Stimulated activated naive CD8-positive, alpha-beta T cell treated with anti-CD3 and anti-CD28 coated beads, Interleukin-15, amount 100 ng/mL, for 72 hours (primary cell): Measurements from ENCODE around the gene PAWR.
"Not testable (repeated sequence)": the region's sequence is repeated elsewhere in the genome, so short reads cannot be mapped to it uniquely, and the experiment has no call there.

ENCODE experiments used
- ATAC-seq: fragments of 150-1000 bp; cut with Tn5 transposase; 2 replicates; pipeline ENCODE4 v1.10.0; 2021; ENCODE audit warnings: mild to moderate bottlenecking, moderate library complexity
- DNase-seq, 2 donors: peaks; one replicate each; pipeline ENCODE4 v3.0.0; 2021 to 2022
- H3K27ac Mint-ChIP-seq, 2 donors: one replicate each; pipeline ENCODE4 v1.8.0; 2022; ENCODE audit warnings: mild to moderate bottlenecking in 2 of 2, mixed read lengths in 2 of 2, moderate library complexity in 2 of 2
- H3K27me3 Mint-ChIP-seq: one replicate; pipeline ENCODE4 v1.8.0; 2022; ENCODE audit warnings: mixed read lengths
- H3K4me1 Mint-ChIP-seq: one replicate; pipeline ENCODE4 v1.8.0; 2022; ENCODE audit warnings: mild to moderate bottlenecking, mixed read lengths
- H3K4me3 Mint-ChIP-seq, 2 donors: one replicate each; pipeline ENCODE4 v1.8.0; 2022; ENCODE audit warnings: mild to moderate bottlenecking in 2 of 2, mixed read lengths in 2 of 2, moderate library complexity in 1 of 2
- H3K9me3 Mint-ChIP-seq, 2 donors: one replicate each; pipeline ENCODE4 v1.8.0; 2022; ENCODE audit warnings: mixed read lengths in 2 of 2

Gene PAWR

GRCh38 chr12:79638490-79638889 lies 52.3 kb downstream of the PAWR start:
- H3K27ac Mint-ChIP-seq, result no peak overlapping the region
- DNase-seq, result no peak
- H3K4me3 Mint-ChIP-seq, result no peak overlapping the region
- no peaks in the 10 kb centered on the region for H3K4me1 Mint-ChIP-seq
- no peak for ATAC-seq
- no peaks in the 10 kb centered on the region for H3K27me3 Mint-ChIP-seq
- no peaks in the 10 kb centered on the region for H3K9me3 Mint-ChIP-seq

- Mint-ChIP-seq H3K27ac (no peak overlapping the region), H3K4me1 (no peaks in the 10 kb centered on the region), H3K4me3 (no peak overlapping the region), H3K27me3 (no peaks in the 10 kb centered on the region), H3K9me3 (no peaks in the 10 kb centered on the region)
- DNase-seq (no peak), ATAC-seq (no peak)
Observed at GRCh38 chr12:79637093-79637492, 53.7 kb downstream of the PAWR start.

GRCh38 chr12:79635676-79636075 lies 55.1 kb downstream of the PAWR start:
- Mint-ChIP-seq H3K4me1 (no peaks in the 10 kb centered on the region), H3K4me3 (no peak overlapping the region), H3K9me3 (no peaks in the 10 kb centered on the region), H3K27me3 (no peaks in the 10 kb centered on the region), H3K27ac (no peak overlapping the region)
- ATAC-seq (no peak), DNase-seq (no peak)

- Mint-ChIP-seq H3K9me3 (no peaks in the 10 kb centered on the region), H3K27me3 (no peaks in the 10 kb centered on the region), H3K4me3 (no peak overlapping the region), H3K27ac (no peak overlapping the region), H3K4me1 (no peaks in the 10 kb centered on the region)
- no peak for ATAC-seq
- no peak for DNase-seq
Observed at GRCh38 chr12:79634957-79635471, 55.8 kb downstream of the PAWR start.

GRCh38 chr12:79629561-79629960 lies 61.2 kb downstream of the PAWR start:
- no peak for ATAC-seq
- peaks cover 0 to 7% of the 10 kb centered on the region in 2 donors for H3K9me3 Mint-ChIP-seq
- no peak overlapping the region for H3K27ac Mint-ChIP-seq
- H3K27me3 Mint-ChIP-seq, result no peaks in the 10 kb centered on the region
- no peaks in the 10 kb centered on the region for H3K4me1 Mint-ChIP-seq
- DNase-seq, result no peak
- no peak overlapping the region for H3K4me3 Mint-ChIP-seq

GRCh38 chr12:79626735-79627134 lies 64.0 kb downstream of the PAWR start:
- H3K9me3 Mint-ChIP-seq, DNase-seq, H3K27ac Mint-ChIP-seq, ATAC-seq, H3K4me3 Mint-ChIP-seq, H3K4me1 Mint-ChIP-seq, H3K27me3 Mint-ChIP-seq: not testable (repeated sequence)

GRCh38 chr12:79624378-79624777 lies 66.4 kb downstream of the PAWR start:
- Mint-ChIP-seq H3K4me1 (no peaks in the 10 kb centered on the region), H3K27me3 (no peaks in the 10 kb centered on the region), H3K4me3 (no peak overlapping the region), H3K27ac (peak overlapping the region in 1 of 2 donors; percentile 56), H3K9me3 (peaks cover 0 to 7% of the 10 kb centered on the region in 2 donors)
- DNase-seq, result no peak
- no peak for ATAC-seq

- Mint-ChIP-seq H3K4me3 (no peak overlapping the region), H3K4me1 (no peaks in the 10 kb centered on the region)
Observed at GRCh38 chr12:79619872-79620562, 70.7 kb downstream of the PAWR start.

GRCh38 chr12:79618848-79619404 lies 71.8 kb downstream of the PAWR start:
- Mint-ChIP-seq H3K4me3 (no peak overlapping the region), H3K27ac (no peak overlapping the region)
- DNase-seq, result no peak

More at GRCh38 chr12:79619872-79620562, 70.7 kb downstream of the PAWR start:
- DNase-seq (no peak), ATAC-seq (no peak)
- no peaks in the 10 kb centered on the region for H3K9me3 Mint-ChIP-seq
- no peak overlapping the region for H3K27ac Mint-ChIP-seq
- H3K27me3 Mint-ChIP-seq, result no peaks in the 10 kb centered on the region

GRCh38 chr12:79617696-79618095 lies 73.1 kb downstream of the PAWR start:
- no peak overlapping the region for H3K27ac Mint-ChIP-seq
- DNase-seq (no peak), ATAC-seq (no peak)
- no peaks in the 10 kb centered on the region for H3K27me3 Mint-ChIP-seq
- H3K4me3 Mint-ChIP-seq, result no peak overlapping the region
- H3K9me3 Mint-ChIP-seq, result no peaks in the 10 kb centered on the region
- H3K4me1 Mint-ChIP-seq, result no peaks in the 10 kb centered on the region

More at GRCh38 chr12:79618848-79619404, 71.8 kb downstream of the PAWR start:
- no peaks in the 10 kb centered on the region for H3K9me3 Mint-ChIP-seq
- H3K27me3 Mint-ChIP-seq, result no peaks in the 10 kb centered on the region
- H3K4me1 Mint-ChIP-seq, result no peaks in the 10 kb centered on the region
- no peak for ATAC-seq

- Mint-ChIP-seq H3K9me3 (no peaks in the 10 kb centered on the region), H3K27me3 (no peaks in the 10 kb centered on the region), H3K4me3 (no peak overlapping the region), H3K4me1 (no peaks in the 10 kb centered on the region), H3K27ac (no peak overlapping the region)
- no peak for DNase-seq
- no peak for ATAC-seq
Observed at GRCh38 chr12:79615596-79616560, 74.9 kb downstream of the PAWR start.

GRCh38 chr12:79614730-79615129 lies 76.0 kb downstream of the PAWR start:
- Mint-ChIP-seq H3K27ac (no peak overlapping the region), H3K27me3 (no peaks in the 10 kb centered on the region), H3K9me3 (no peaks in the 10 kb centered on the region), H3K4me3 (no peak overlapping the region), H3K4me1 (no peaks in the 10 kb centered on the region)
- ATAC-seq, result no peak
- no peak for DNase-seq

- ATAC-seq (no peak), DNase-seq (no peak)
- Mint-ChIP-seq H3K4me3 (no peak overlapping the region), H3K27me3 (no peaks in the 10 kb centered on the region), H3K9me3 (no peaks in the 10 kb centered on the region), H3K27ac (no peak overlapping the region), H3K4me1 (no peaks in the 10 kb centered on the region)
Observed at GRCh38 chr12:79601908-79602307, 88.9 kb downstream of the PAWR start.

GRCh38 chr12:79597910-79598309 lies 92.9 kb downstream of the PAWR start:
- ATAC-seq (no peak), DNase-seq (no peak)
- Mint-ChIP-seq H3K27ac (no peak overlapping the region), H3K9me3 (no peaks in the 10 kb centered on the region), H3K27me3 (no peaks in the 10 kb centered on the region), H3K4me1 (no peaks in the 10 kb centered on the region), H3K4me3 (no peak overlapping the region)

GRCh38 chr12:79596719-79597350 lies 93.9 kb downstream of the PAWR start:
- Mint-ChIP-seq H3K27ac (no peak overlapping the region), H3K4me1 (no peaks in the 10 kb centered on the region)
- no peak for ATAC-seq

More at GRCh38 chr12:79596719-79597350, 93.9 kb downstream of the PAWR start:
- no peak for DNase-seq
- no peaks in the 10 kb centered on the region for H3K27me3 Mint-ChIP-seq
- H3K4me3 Mint-ChIP-seq, result no peak overlapping the region
- no peaks in the 10 kb centered on the region for H3K9me3 Mint-ChIP-seq
